Caco-2 (cell line): ENCODE data around the gene GPR162. TPM values are rescaled to one million over a fixed set of nuclear protein-coding genes. Genes with fewer than 3 reads are reported as not detected.
"Not testable (repeated sequence)": the region's sequence is repeated elsewhere in the genome, so short reads cannot be mapped to it uniquely, and the experiment has no call there.

ENCODE experiments used
- BruUV-seq: library from RNA; stranded (reverse); fragments of 400-500 nt; replicated peaks from 2 replicates; lab custom pipeline; 2021; lab: Mats Ljungman, UMichigan
- CTCF ChIA-PET: fragments of 300-600 bp; sonication (Branson Sonifier 250); formaldehyde crosslinking; loops from one replicate; lab custom pipeline; 2022; ENCODE audit warnings: antibody characterized with exemption; lab: Charles Lee
- POLR2A ChIA-PET: fragments of 300-600 bp; sonication (Branson Sonifier 250); formaldehyde crosslinking; loops from one replicate; lab custom pipeline; 2022; ENCODE audit warnings: antibody characterized with exemption; lab: Charles Lee
- DNase-seq, 2 experiments: peaks; one replicate each; pipeline versions ENCODE4 v3.0.0 to v3.0.0-alpha.2; 2020 to 2022
- H3K27me3 ChIP-seq: replicated peaks from 2 replicates; pipeline ENCODE4 v1.6.0; 2011; ENCODE audit warnings: low read length; ENCODE audit not compliant: control insufficient read depth, insufficient read depth
- H3K36me3 ChIP-seq: 2 replicates; pipeline ENCODE4 v1.5.1; 2011; ENCODE audit warnings: low read length; ENCODE audit not compliant: control insufficient read depth, insufficient read depth
- H3K4me1 ChIP-seq: fragments of 250-450 bp; sonication (Bioruptor Pico); 2 replicates; pipeline ENCODE4 v1.5.1; 2020; ENCODE audit warnings: mild to moderate bottlenecking
- H3K4me3 ChIP-seq: 2 replicates; pipeline ENCODE4 v1.5.1; 2011; ENCODE audit warnings: low read depth, mild to moderate bottlenecking, control low read depth, low read length
- H3K9me3 ChIP-seq: fragments of 250-450 bp; sonication (Bioruptor Pico); 2 replicates; pipeline ENCODE4 v1.5.1; 2020; ENCODE audit warnings: mild to moderate bottlenecking, moderate library complexity
- H3K27ac Mint-ChIP-seq: one replicate; pipeline ENCODE4 v1.8.0; 2022; ENCODE audit warnings: mixed read lengths; ENCODE audit not compliant: unreplicated experiment
- H3K27me3 Mint-ChIP-seq: one replicate; pipeline ENCODE4 v1.8.0; 2022; ENCODE audit warnings: mixed read lengths; ENCODE audit not compliant: insufficient read depth, unreplicated experiment
- H3K36me3 Mint-ChIP-seq: one replicate; pipeline ENCODE4 v1.8.0; 2022; ENCODE audit warnings: mild to moderate bottlenecking, mixed read lengths; ENCODE audit not compliant: insufficient read depth, unreplicated experiment
- H3K4me1 Mint-ChIP-seq: one replicate; pipeline ENCODE4 v1.8.0; 2022; ENCODE audit warnings: low read depth, mixed read lengths; ENCODE audit not compliant: unreplicated experiment
- H3K4me3 Mint-ChIP-seq: one replicate; pipeline ENCODE4 v1.8.0; 2022; ENCODE audit warnings: mild to moderate bottlenecking, moderate library complexity, mixed read lengths; ENCODE audit not compliant: unreplicated experiment
- H3K9me3 Mint-ChIP-seq: one replicate; pipeline ENCODE4 v1.8.0; 2022; ENCODE audit warnings: mixed read lengths; ENCODE audit not compliant: unreplicated experiment
- intact Hi-C: fragments of 100-400 bp; cut with micrococcal nuclease; formaldehyde crosslinking; loops from one replicate; pipeline ENCODE4 v1.10.0; 2022; ENCODE audit not compliant: unreplicated experiment
- total RNA-seq: library from RNA; stranded (reverse); gene quantifications from 2 replicates; pipeline ENCODE4 v1.2.3, GENCODE V29; 2022
- TF ChIP-seq, protein P1 (sequence below), 2 experiments: fragments of 200-600 bp in 1 of 2; IDR thresholded peaks; 1 replicate in 1 of 2; 2 replicates in 1 of 2; pipeline versions ENCODE4 v1.5.1 to v1.8.0; 2011 to 2022; ENCODE audit warnings: antibody characterized with exemption in 1 of 2, control low read depth in 1 of 2, inconsistent platforms in 1 of 2, low read depth in 1 of 2, low read length in 1 of 2, mild to moderate bottlenecking in 1 of 2, moderate library complexity in 1 of 2; ENCODE audit not compliant: insufficient read depth in 1 of 2, severe bottlenecking in 1 of 2, unreplicated experiment in 1 of 2

The GPR162 gene
- total RNA-seq, 1 experiment from 2014 or later = 1.2 TPM

DNA sequence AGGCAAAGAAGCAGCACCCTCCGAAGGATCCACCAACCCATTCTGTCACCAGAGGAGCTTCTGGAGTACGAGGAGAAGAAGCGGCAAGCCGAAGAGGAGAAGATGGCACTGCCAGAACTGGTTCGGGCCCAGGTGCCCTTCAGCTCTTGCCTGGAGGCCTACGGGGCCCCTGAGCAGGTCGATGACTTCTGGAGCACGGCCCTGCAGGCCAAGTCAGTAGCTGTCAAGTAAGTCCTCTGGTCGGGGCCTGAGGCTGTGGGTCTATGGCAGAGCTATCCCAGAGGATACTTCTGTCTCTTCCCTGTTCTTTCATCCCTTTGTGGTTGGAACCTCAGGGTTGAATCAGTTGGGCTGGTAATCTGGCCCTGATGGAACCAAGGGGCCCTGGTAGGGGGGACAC is 39.8 kb downstream of the GPR162 start:
- Mint-ChIP-seq H3K9me3 (no peaks in the 10 kb centered on the region), H3K27me3 (no peaks in the 10 kb centered on the region), H3K36me3 (peaks cover 98% of the 10 kb centered on the region), H3K4me3 (no peak overlapping the region), H3K4me1 (peaks cover 1% of the 10 kb centered on the region), H3K27ac (no peak overlapping the region)
- intact Hi-C loops = no loop called here
- ChIA-PET CTCF (interaction anchor here (0.9 kb wide), 1 partner anchor 9 kb away, joined by 5 read pairs; the partner anchor contains the start of gene USP5), POLR2A (no interaction called here)
- no peaks in the 10 kb centered on the region for H3K9me3 ChIP-seq
- no peak for DNase-seq
- no peaks in the 10 kb centered on the region for H3K4me1 ChIP-seq
- TF ChIP-seq, protein P1, sequence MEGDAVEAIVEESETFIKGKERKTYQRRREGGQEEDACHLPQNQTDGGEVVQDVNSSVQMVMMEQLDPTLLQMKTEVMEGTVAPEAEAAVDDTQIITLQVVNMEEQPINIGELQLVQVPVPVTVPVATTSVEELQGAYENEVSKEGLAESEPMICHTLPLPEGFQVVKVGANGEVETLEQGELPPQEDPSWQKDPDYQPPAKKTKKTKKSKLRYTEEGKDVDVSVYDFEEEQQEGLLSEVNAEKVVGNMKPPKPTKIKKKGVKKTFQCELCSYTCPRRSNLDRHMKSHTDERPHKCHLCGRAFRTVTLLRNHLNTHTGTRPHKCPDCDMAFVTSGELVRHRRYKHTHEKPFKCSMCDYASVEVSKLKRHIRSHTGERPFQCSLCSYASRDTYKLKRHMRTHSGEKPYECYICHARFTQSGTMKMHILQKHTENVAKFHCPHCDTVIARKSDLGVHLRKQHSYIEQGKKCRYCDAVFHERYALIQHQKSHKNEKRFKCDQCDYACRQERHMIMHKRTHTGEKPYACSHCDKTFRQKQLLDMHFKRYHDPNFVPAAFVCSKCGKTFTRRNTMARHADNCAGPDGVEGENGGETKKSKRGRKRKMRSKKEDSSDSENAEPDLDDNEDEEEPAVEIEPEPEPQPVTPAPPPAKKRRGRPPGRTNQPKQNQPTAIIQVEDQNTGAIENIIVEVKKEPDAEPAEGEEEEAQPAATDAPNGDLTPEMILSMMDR (IDR thresholded peaks at IDR 0.05; ENCODE audit: insufficient read depth in 1 of 2, low read depth in 1 of 2, low read length in 1 of 2, severe bottlenecking in 1 of 2, unreplicated experiment in 1 of 2) = no peak
- H3K27me3 ChIP-seq = no peaks in the 10 kb centered on the region
- BruUV-seq = no TSS peak
- H3K4me3 ChIP-seq = no peak overlapping the region
- H3K36me3 ChIP-seq = peaks cover 20% of the 10 kb centered on the region

DNA sequence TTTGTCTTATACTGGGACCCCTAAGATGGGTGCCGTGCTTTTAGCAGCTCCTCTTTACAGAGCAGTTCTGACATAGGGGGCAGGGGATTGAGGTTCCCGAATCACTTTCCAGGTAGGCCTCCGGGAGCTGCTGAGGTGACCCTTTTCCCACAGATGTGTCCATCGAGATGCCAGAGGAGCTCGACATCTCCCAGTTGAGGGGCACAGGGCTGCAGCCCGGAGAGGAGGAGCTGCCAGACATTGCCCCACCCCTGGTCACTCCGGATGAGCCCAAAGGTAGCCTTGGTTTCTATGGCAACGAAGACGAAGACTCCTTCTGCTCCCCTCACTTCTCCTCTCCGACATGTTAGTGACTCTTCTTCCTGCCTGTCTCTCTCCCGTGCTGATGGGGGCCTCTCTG is 41.4 kb downstream of the GPR162 start:
- no peaks in the 10 kb centered on the region for H3K27me3 Mint-ChIP-seq
- DNase-seq = no peak
- no TSS peak for BruUV-seq
- no peak overlapping the region for H3K4me3 ChIP-seq
- H3K4me1 ChIP-seq = peaks cover 4% of the 10 kb centered on the region; the same call in 1 of the 2 replicates
- no peaks in the 10 kb centered on the region for H3K9me3 Mint-ChIP-seq
- TF ChIP-seq, protein P1 (IDR thresholded peaks at IDR 0.05; ENCODE audit: insufficient read depth in 1 of 2, low read depth in 1 of 2, low read length in 1 of 2, severe bottlenecking in 1 of 2, unreplicated experiment in 1 of 2) = no peak
- H3K36me3 Mint-ChIP-seq = peaks cover 99% of the 10 kb centered on the region
- intact Hi-C loops = no loop called here
- no peak overlapping the region for H3K27ac Mint-ChIP-seq
- no peak overlapping the region for H3K4me3 Mint-ChIP-seq
- peaks cover 5% of the 10 kb centered on the region for H3K4me1 Mint-ChIP-seq
- POLR2A ChIA-PET = interaction anchor here (1.2 kb wide), 1 partner anchor 11 kb away, joined by 3 read pairs; the partner anchor contains the start of gene USP5
- CTCF ChIA-PET = interaction anchor here (1.3 kb wide), 1 partner anchor 28 kb away, joined by 3 read pairs; no protein-coding TSS in a partner anchor
- H3K9me3 ChIP-seq = no peaks in the 10 kb centered on the region
- no peaks in the 10 kb centered on the region for H3K27me3 ChIP-seq
- peaks cover 14% of the 10 kb centered on the region for H3K36me3 ChIP-seq

DNA sequence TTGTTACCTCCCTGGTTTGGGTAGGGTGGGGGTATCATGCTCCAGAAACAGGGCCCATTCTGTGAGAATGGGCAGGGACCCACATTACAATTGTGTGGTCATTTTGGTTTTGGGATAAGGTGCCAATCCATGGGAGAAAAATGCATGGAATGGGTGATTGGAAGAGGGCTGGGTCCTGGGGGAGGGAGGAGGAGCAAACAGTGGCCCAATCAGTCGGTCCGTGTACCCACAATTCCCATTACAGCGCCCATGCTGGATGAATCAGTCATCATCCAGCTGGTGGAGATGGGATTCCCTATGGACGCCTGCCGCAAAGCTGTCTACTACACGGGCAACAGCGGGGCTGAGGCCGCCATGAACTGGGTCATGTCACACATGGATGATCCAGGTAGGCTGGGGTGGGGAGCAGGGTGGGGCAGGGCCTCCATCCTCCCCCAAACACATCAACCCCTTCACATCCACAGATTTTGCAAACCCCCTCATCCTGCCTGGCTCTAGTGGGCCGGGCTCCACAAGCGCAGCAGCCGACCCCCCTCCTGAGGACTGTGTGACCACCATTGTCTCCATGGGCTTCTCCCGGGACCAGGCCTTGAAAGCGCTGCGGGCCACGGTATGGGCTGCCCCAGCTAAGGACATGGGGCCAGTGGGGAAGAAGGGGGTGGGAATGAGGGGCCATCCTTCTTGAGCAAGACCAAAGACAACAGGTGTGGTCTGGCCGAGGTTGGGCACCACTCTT is 42.1 kb downstream of the GPR162 start:
- Mint-ChIP-seq H3K27ac (no peak overlapping the region), H3K4me3 (no peak overlapping the region), H3K4me1 (peaks cover 11% of the 10 kb centered on the region), H3K36me3 (peaks cover 99% of the 10 kb centered on the region), H3K9me3 (no peaks in the 10 kb centered on the region), H3K27me3 (no peaks in the 10 kb centered on the region)
- Histone ChIP-seq H3K36me3 (peaks cover 17% of the 10 kb centered on the region), H3K4me1 (peaks cover 7% of the 10 kb centered on the region), H3K4me3 (no peak overlapping the region), H3K27me3 (no peaks in the 10 kb centered on the region), H3K9me3 (no peaks in the 10 kb centered on the region)
- intact Hi-C loops = no loop called here
- TF ChIP-seq, protein P1 (IDR thresholded peaks at IDR 0.05; ENCODE audit: insufficient read depth in 1 of 2, low read depth in 1 of 2, low read length in 1 of 2, severe bottlenecking in 1 of 2, unreplicated experiment in 1 of 2) = no peak
- no peak for DNase-seq
- CTCF ChIA-PET = interaction anchor here (1.3 kb wide), 1 partner anchor 29 kb away, joined by 3 read pairs; no protein-coding TSS in a partner anchor
- POLR2A ChIA-PET = interaction anchor here (0.6 to 1.2 kb wide), 2 partner anchors 11 to 332 kb away, joined by 3 to 4 read pairs; partner anchors contain the start of gene USP5
- BruUV-seq = no TSS peak

DNA sequence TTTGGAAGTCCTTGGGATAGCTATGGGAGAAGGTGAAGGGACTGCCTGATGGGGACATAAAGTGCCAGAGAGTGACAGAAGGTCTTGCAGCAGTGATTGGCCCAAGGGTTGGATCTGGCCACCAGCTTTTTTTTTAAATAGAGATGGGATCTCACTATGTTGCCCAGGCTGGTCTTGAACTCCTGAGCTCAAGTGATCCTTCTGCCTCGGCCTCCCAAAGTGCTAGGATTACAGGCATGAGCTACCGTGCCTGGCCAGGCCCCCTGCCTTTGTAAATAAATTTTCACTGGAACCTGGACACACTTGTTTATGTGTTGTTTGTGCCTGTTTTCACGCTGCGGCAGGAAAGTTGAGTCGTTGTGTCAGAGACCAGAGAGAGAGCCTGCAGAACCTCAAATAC is 43.7 kb downstream of the GPR162 start:
- peaks cover 17% of the 10 kb centered on the region for H3K4me1 ChIP-seq
- ChIA-PET POLR2A (interaction anchor here (5.4 kb wide), 1 partner anchor 13 kb away, joined by 102 read pairs; the partner anchor contains the start of genes CDCA3 and USP5), CTCF (interaction anchor here (2.4 kb wide), 1 partner anchor 13 kb away, joined by 8 read pairs; the partner anchor contains the start of gene USP5)
- DNase-seq, H3K27ac Mint-ChIP-seq, intact Hi-C loops, H3K9me3 ChIP-seq, H3K9me3 Mint-ChIP-seq, H3K4me3 Mint-ChIP-seq, H3K27me3 Mint-ChIP-seq, BruUV-seq, H3K27me3 ChIP-seq, H3K4me3 ChIP-seq: not testable (repeated sequence)
- H3K36me3 ChIP-seq = peaks cover 21% of the 10 kb centered on the region
- Mint-ChIP-seq H3K4me1 (peaks cover 26% of the 10 kb centered on the region), H3K36me3 (peaks cover 99% of the 10 kb centered on the region)
